ENCODE data around the gene ROBO1. TPM values are rescaled to one million over a fixed set of nuclear protein-coding genes. Genes with fewer than 3 reads are reported as not detected.

ROBO1 gene
- total RNA-seq, 1 experiment from 2014 or later: 35.5 TPM

DNA sequence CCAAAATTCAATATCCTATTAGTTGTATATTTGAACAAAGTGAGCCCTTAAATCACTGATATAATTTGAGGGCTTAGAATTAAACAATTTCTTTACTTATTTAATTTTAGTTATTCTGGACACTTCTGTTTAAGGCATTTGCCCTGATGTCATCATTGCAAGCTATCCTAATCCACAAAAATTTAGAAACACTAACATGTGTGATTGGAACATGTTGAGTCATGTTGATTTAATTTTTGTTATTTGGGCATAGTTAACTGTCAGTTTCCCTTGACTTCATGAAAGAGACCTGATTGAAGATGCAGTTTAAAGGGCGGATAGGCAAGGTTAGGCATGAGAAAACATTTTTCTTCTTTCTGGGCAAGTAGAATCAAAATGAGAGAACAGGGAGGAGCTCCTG lies 682.6 kb downstream of the ROBO1 start:
- Histone ChIP-seq H3K79me2 (ENCODE audit: low read length) (no peaks in the 10 kb centered on the region), H3K36me3 (ENCODE audit: low read depth, low read length) (no peaks in the 10 kb centered on the region), H3K27ac (ENCODE audit: low read length) (no peak overlapping the region), H3K27me3 (ENCODE audit: low read length) (peaks cover 33% of the 10 kb centered on the region), H3K9me2 (replicated peaks; ENCODE audit: low read length) (no peaks in the 10 kb centered on the region), H3K4me1 (ENCODE audit: insufficient read depth, low read length) (no peaks in the 10 kb centered on the region), H3K4me3 (ENCODE audit: low read length) (no peak overlapping the region), H4K20me1 (ENCODE audit: low read length) (no peaks in the 10 kb centered on the region), H3F3A (ENCODE audit: low read length, unreplicated experiment) (no peaks in the 10 kb centered on the region), H3K4me2 (ENCODE audit: low read length) (no peak overlapping the region), H3K9me3 (ENCODE audit: low read length) (no peaks in the 10 kb centered on the region), H3K9ac (ENCODE audit: low read length) (no peak overlapping the region), H2AFZ (ENCODE audit: low read length) (no peak overlapping the region)
- DNase-seq (no peak), ATAC-seq (no peak)
- TF ChIP-seq EZH2 (IDR thresholded peaks at IDR 0.05; ENCODE audit: low read length, unreplicated experiment): no peak
- TF ChIP-seq EZH2phosphoT487 (IDR thresholded peaks at IDR 0.05; ENCODE audit: borderline replicate concordance, low read length): no peak
- TF ChIP-seq, protein P1, sequence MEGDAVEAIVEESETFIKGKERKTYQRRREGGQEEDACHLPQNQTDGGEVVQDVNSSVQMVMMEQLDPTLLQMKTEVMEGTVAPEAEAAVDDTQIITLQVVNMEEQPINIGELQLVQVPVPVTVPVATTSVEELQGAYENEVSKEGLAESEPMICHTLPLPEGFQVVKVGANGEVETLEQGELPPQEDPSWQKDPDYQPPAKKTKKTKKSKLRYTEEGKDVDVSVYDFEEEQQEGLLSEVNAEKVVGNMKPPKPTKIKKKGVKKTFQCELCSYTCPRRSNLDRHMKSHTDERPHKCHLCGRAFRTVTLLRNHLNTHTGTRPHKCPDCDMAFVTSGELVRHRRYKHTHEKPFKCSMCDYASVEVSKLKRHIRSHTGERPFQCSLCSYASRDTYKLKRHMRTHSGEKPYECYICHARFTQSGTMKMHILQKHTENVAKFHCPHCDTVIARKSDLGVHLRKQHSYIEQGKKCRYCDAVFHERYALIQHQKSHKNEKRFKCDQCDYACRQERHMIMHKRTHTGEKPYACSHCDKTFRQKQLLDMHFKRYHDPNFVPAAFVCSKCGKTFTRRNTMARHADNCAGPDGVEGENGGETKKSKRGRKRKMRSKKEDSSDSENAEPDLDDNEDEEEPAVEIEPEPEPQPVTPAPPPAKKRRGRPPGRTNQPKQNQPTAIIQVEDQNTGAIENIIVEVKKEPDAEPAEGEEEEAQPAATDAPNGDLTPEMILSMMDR (conservative IDR thresholded peaks at IDR 0.05; ENCODE audit: low read depth, low read length): no peak
- BruUV-seq (replicated peaks): no TSS peak
- intact Hi-C loops (cut with micrococcal nuclease): loop anchor here (5.0 kb wide), 1 partner anchor 82 kb away; no protein-coding TSS in a partner anchor
- ChIA-PET CTCF (no interaction called here), POLR2A (ENCODE audit: unreplicated experiment) (no interaction called here)

DNA sequence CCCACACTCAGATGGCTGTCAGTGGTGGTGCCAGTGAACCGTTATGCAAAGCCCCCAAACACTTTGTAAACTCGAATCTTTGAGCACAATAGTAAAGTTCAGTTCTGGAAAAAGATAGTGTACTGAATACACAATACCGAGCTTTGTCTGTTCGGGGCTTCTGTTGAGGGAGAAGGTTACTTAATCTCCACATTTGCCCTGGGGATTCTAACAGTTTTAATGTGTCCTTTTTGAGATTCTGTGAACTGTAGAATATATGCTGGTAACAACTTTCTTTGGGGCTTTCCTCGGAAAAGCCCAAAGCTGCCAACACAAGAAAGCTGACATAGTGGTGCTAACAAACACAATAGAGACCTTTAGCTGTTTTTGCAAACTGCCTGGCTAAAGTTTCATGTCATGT lies 686.5 kb downstream of the ROBO1 start:
- POLR2A ChIA-PET (ENCODE audit: unreplicated experiment): no interaction called here

DNA sequence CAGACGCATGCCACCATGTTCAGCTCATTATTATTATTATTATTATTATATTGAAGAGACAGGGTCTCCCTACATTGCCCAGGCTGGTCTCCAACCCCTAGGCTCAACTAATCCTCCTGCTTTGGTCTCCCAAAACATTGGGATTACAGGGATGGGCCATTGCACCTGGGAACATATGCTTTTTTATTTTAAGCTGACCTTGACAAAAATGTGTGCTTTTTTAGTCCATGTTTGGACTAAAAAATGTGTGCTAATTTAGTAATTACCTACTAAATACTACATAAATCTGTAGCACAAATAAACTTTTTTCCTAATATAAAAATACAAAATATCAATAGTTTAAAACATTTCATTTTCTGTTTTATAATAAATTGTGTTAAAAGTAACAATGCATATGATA lies 693.2 kb downstream of the ROBO1 start:
- no peaks in the 10 kb centered on the region for H4K20me1 ChIP-seq (ENCODE audit: low read length)
- H3F3A ChIP-seq (ENCODE audit: low read length, unreplicated experiment): no peaks in the 10 kb centered on the region
- no peak overlapping the region for H3K27ac ChIP-seq (ENCODE audit: low read length)
- no peaks in the 10 kb centered on the region for H3K4me1 ChIP-seq (ENCODE audit: insufficient read depth, low read length)
- H3K4me2 ChIP-seq (ENCODE audit: low read length): no peak overlapping the region
- no peaks in the 10 kb centered on the region for H3K9me2 ChIP-seq (replicated peaks; ENCODE audit: low read length)
- H3K9ac ChIP-seq (ENCODE audit: low read length): no peak overlapping the region
- no peaks in the 10 kb centered on the region for H3K9me3 ChIP-seq (ENCODE audit: low read length)
- H2AFZ ChIP-seq (ENCODE audit: low read length): no peak overlapping the region
- intact Hi-C loops (cut with micrococcal nuclease): no loop called here
- ATAC-seq (no peak), DNase-seq (no peak)
- H3K36me3 ChIP-seq (ENCODE audit: low read depth, low read length): no peaks in the 10 kb centered on the region
- no peak overlapping the region for H3K4me3 ChIP-seq (ENCODE audit: low read length)
- ChIA-PET CTCF (no interaction called here), POLR2A (ENCODE audit: unreplicated experiment) (no interaction called here)
- peaks cover 17% of the 10 kb centered on the region; the same call in 1 of the 2 replicates for H3K27me3 ChIP-seq (ENCODE audit: low read length)
- BruUV-seq (replicated peaks): no TSS peak
- no peaks in the 10 kb centered on the region for H3K79me2 ChIP-seq (ENCODE audit: low read length)
- TF ChIP-seq, protein P1 (conservative IDR thresholded peaks at IDR 0.05; ENCODE audit: low read depth, low read length): no peak
- TF ChIP-seq EZH2 (IDR thresholded peaks at IDR 0.05; ENCODE audit: low read length, unreplicated experiment): no peak
- no peak for TF ChIP-seq EZH2phosphoT487 (IDR thresholded peaks at IDR 0.05; ENCODE audit: borderline replicate concordance, low read length)

More for the DNA sequence above, 686.5 kb downstream of the ROBO1 start:
- no peak for TF ChIP-seq EZH2 (IDR thresholded peaks at IDR 0.05; ENCODE audit: low read length, unreplicated experiment)
- TF ChIP-seq, protein P1 (conservative IDR thresholded peaks at IDR 0.05; ENCODE audit: low read depth, low read length): no peak
- Histone ChIP-seq H3K27ac (ENCODE audit: low read length) (no peak overlapping the region), H3K4me2 (ENCODE audit: low read length) (no peak overlapping the region), H3K27me3 (ENCODE audit: low read length) (peaks cover 19% of the 10 kb centered on the region; the same call in 1 of the 2 replicates), H3K4me3 (ENCODE audit: low read length) (no peak overlapping the region), H3K4me1 (ENCODE audit: insufficient read depth, low read length) (no peaks in the 10 kb centered on the region), H3K9ac (ENCODE audit: low read length) (no peak overlapping the region), H3F3A (ENCODE audit: low read length, unreplicated experiment) (no peaks in the 10 kb centered on the region), H3K9me3 (ENCODE audit: low read length) (no peaks in the 10 kb centered on the region), H3K9me2 (replicated peaks; ENCODE audit: low read length) (no peaks in the 10 kb centered on the region), H4K20me1 (ENCODE audit: low read length) (no peaks in the 10 kb centered on the region), H3K36me3 (ENCODE audit: low read depth, low read length) (no peaks in the 10 kb centered on the region), H2AFZ (ENCODE audit: low read length) (no peak overlapping the region), H3K79me2 (ENCODE audit: low read length) (no peaks in the 10 kb centered on the region)
- no peak for ATAC-seq
- BruUV-seq (replicated peaks): no TSS peak
- no peak for DNase-seq
- intact Hi-C loops (cut with micrococcal nuclease): no loop called here
- CTCF ChIA-PET: no interaction called here

All from PC-3 (cell line).